IPS-20b (cell line): Measurements from ENCODE around the gene ERCC6.

Experiments used
- H3K27ac ChIP-seq: one replicate; pipeline ENCODE4 v1.5.1; 2013; ENCODE audit warnings: low read length
- H3K27me3 ChIP-seq: 2 replicates; pipeline ENCODE4 v1.6.1; 2013; ENCODE audit warnings: mild to moderate bottlenecking, low read length, inconsistent platforms; ENCODE audit not compliant: insufficient read depth
- H3K36me3 ChIP-seq: 2 replicates; pipeline ENCODE4 v1.6.1; 2013; ENCODE audit warnings: low read depth, mild to moderate bottlenecking, inconsistent platforms, low read length, moderate library complexity; ENCODE audit not compliant: insufficient read depth
- H3K4me1 ChIP-seq: 2 replicates; pipeline ENCODE4 v1.6.1; 2013; ENCODE audit warnings: mild to moderate bottlenecking, control low read depth, inconsistent platforms, low read length, moderate library complexity; ENCODE audit not compliant: insufficient read depth
- H3K4me3 ChIP-seq: 2 replicates; pipeline ENCODE4 v1.5.1; 2013; ENCODE audit warnings: mild to moderate bottlenecking, low read length, inconsistent platforms
- H3K9ac ChIP-seq: 2 replicates; pipeline ENCODE4 v1.6.1; 2013; ENCODE audit warnings: low read depth, mild to moderate bottlenecking, inconsistent platforms, low read length, moderate library complexity
- H3K9me3 ChIP-seq: 2 replicates; pipeline ENCODE4 v1.6.1; 2013; ENCODE audit warnings: mild to moderate bottlenecking, low read depth, low read length, inconsistent platforms; ENCODE audit not compliant: insufficient read depth

The ERCC6 gene

DNA sequence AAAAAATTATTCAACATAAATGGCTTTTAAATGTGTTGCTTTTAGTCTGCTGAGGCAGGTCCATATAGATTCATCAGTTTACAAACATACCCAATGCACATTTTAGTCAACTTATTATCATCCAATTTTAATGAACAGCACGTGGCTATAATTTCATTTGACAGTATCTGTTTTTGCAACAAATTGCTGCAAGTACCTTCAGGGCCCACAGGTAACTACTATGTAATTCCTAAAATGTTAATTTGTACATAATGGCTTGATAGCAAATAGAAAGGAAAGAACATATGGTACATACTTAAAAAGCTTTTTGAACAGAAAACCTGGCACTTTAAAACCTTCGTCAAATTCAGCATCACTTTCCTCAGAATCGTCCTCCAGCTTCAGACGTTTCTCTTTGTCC lies 33.3 kb downstream of the ERCC6 start:
- H3K36me3 ChIP-seq = no peaks in the 10 kb centered on the region
- no peak overlapping the region for H3K9ac ChIP-seq
- no peaks in the 10 kb centered on the region for H3K9me3 ChIP-seq
- no peak overlapping the region for H3K4me3 ChIP-seq
- H3K4me1 ChIP-seq = peaks cover 11% of the 10 kb centered on the region; the same call in 1 of the 2 replicates
- H3K27ac ChIP-seq = no peak overlapping the region
- H3K27me3 ChIP-seq = no peaks in the 10 kb centered on the region

DNA sequence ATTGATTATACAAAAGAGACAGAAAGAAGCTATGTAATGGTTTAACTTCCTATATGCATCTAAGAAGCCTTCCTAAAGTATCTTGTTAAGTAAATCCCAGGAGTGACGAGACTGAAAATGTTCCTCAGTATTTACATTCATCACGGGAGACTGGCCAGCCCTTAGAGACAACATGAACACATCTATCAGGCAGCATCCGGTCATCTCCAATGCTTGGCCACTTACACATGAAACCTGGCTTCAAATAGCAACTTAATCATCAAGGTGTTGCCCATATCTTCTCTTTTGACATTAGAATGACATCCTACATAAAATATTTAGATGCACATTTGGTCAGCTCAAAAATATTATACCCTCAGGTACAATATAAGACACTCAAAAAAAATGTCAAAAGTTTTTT lies 33.8 kb downstream of the ERCC6 start:
- Histone ChIP-seq H3K4me3 (no peak overlapping the region), H3K9me3 (no peaks in the 10 kb centered on the region), H3K36me3 (no peaks in the 10 kb centered on the region), H3K27ac (no peak overlapping the region), H3K4me1 (peaks cover 11% of the 10 kb centered on the region; the same call in 1 of the 2 replicates), H3K27me3 (no peaks in the 10 kb centered on the region), H3K9ac (no peak overlapping the region)

DNA sequence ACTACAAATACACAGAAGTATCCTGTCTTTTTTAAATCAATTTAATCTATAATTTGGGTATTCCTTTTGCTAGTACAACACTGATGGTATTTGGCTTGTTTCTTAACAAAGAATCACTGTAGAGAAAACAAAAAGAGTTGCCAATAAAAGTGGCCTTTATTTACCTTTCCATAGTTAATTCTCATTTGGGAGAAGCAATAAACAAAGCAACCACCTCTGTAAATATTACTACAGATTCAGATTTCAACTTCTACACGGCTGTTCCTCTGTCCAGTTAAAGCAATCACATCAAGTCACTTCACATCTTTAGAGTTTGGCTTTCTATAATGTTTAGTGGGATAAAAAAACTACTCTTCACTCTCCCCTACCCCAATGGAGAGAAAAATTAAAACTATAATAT lies 34.4 kb downstream of the ERCC6 start:
- Histone ChIP-seq H3K27me3 (no peaks in the 10 kb centered on the region), H3K9ac (no peak overlapping the region), H3K36me3 (no peaks in the 10 kb centered on the region), H3K4me1 (peaks cover 11% of the 10 kb centered on the region; the same call in 1 of the 2 replicates), H3K27ac (no peak overlapping the region), H3K9me3 (no peaks in the 10 kb centered on the region), H3K4me3 (no peak overlapping the region)

DNA sequence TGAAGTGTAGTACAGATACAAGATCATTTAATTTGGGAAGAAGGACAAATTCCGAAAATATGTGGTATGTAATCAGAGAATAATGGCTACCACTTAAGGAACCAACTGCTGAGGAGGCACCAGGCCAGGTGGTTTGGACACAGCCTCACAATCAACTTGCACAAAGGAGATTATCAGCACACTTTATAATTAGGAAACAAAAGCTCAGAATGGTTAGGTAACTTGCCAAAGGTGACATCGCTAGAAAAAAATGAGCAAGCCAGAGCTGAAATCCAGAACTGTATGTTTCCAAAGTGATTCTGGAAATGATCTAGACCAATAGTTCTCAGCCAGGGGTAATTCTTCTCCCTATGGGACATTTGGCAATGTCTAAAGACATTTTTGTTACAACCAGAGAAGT lies 36.6 kb downstream of the ERCC6 start:
- H3K9ac ChIP-seq = no peak overlapping the region

DNA sequence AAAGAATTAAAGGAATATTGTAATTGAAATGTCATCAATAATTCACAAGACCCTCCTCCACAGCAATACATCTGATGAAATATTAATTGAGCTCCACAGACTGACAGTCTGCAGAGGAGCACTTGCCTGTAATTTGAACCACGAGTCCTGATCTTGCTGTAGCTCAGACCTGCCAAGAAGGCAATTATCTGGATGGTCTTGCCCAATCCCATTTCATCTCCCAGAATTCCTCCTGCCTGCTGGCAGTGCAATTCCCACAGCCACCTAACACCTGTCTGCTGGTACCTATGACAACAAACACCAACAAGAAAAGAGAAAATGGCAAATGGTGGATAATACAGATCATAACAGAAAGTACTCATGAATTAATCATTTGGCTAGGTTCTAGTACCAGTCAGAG lies 38.5 kb downstream of the ERCC6 start:
- Histone ChIP-seq H3K4me3 (no peak overlapping the region), H3K4me1 (peaks cover 5% of the 10 kb centered on the region; the same call in 1 of the 2 replicates), H3K27me3 (no peaks in the 10 kb centered on the region), H3K36me3 (no peaks in the 10 kb centered on the region), H3K27ac (no peak overlapping the region), H3K9me3 (no peaks in the 10 kb centered on the region), H3K9ac (no peak overlapping the region)

More for the DNA sequence above, 36.6 kb downstream of the ERCC6 start:
- H3K4me3 ChIP-seq = no peak overlapping the region
- peaks cover 11% of the 10 kb centered on the region; the same call in 1 of the 2 replicates for H3K4me1 ChIP-seq
- no peaks in the 10 kb centered on the region for H3K9me3 ChIP-seq
- H3K27me3 ChIP-seq = no peaks in the 10 kb centered on the region
- H3K27ac ChIP-seq = no peak overlapping the region
- H3K36me3 ChIP-seq = no peaks in the 10 kb centered on the region

DNA sequence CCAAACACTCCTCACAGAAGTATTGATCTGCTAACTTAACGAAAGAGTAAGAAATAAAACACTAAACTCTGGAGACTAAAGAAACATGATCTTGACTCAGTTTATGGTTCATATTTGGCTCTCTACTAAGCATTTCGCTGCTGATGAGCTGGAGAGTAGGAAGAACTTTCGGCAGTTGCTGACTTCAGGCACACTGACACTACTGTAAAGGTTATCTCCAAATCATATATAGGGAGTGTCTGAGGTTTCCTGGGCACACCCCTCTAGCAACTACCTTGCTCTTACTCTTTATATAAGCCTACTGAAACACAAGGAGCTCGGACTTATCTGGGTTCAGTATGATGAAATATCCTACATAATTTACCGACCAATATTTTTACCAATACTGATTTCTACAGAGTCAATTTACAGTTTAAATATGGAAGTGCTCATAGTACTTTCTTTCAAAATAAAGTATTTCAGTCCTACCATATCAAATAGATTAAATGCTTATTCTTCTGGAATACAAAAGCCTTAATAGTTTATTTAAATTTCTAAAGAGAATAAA lies 39.5 kb downstream of the ERCC6 start:
- Histone ChIP-seq H3K9ac (no peak overlapping the region), H3K9me3 (no peaks in the 10 kb centered on the region), H3K36me3 (no peaks in the 10 kb centered on the region), H3K27ac (no peak overlapping the region), H3K27me3 (no peaks in the 10 kb centered on the region), H3K4me3 (no peak overlapping the region), H3K4me1 (peaks cover 5% of the 10 kb centered on the region; the same call in 1 of the 2 replicates)

DNA sequence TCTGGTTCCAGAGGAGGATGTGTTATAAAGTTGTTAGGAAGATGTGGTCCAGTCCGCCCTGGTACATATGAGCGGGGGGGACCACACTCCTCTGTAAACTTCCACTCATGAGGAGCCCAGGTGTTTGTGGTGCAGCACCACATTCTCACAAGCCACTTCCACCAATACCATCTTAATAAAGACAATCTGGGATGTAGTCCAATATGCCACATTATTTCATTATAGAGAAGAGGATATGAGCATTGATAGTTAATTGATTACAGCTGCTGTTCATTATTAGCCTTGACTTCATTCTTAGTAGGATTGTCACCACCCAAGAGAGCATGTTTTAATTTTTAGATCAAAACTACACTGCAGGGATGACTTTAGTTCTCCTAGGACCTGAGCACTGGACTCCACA lies 40.5 kb downstream of the ERCC6 start:
- Histone ChIP-seq H3K9me3 (no peaks in the 10 kb centered on the region), H3K36me3 (no peaks in the 10 kb centered on the region), H3K9ac (no peak overlapping the region), H3K4me1 (peaks cover 5% of the 10 kb centered on the region; the same call in 1 of the 2 replicates), H3K27ac (no peak overlapping the region), H3K27me3 (no peaks in the 10 kb centered on the region), H3K4me3 (no peak overlapping the region)

DNA sequence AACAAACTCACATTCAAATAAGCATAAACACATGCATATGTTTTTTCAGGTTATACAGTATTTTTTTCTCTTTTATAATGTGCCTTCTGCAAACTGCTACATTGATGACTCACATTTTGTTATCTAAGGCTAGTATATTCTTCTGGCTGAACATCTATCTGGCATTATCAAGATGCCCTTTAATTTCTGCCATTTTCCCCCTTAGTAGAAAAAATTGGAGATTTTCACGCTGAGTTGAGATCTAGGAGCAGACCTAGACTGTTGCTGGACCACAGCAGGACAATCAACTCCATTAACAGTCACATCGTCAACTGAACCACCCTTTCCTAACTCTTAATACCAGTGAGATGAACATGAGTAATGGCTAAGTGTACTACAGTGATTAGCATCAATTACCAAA lies 41.6 kb downstream of the ERCC6 start:
- Histone ChIP-seq H3K27me3 (no peaks in the 10 kb centered on the region), H3K27ac (no peak overlapping the region), H3K4me1 (no peaks in the 10 kb centered on the region), H3K9ac (no peak overlapping the region), H3K36me3 (no peaks in the 10 kb centered on the region), H3K4me3 (no peak overlapping the region), H3K9me3 (no peaks in the 10 kb centered on the region)

DNA sequence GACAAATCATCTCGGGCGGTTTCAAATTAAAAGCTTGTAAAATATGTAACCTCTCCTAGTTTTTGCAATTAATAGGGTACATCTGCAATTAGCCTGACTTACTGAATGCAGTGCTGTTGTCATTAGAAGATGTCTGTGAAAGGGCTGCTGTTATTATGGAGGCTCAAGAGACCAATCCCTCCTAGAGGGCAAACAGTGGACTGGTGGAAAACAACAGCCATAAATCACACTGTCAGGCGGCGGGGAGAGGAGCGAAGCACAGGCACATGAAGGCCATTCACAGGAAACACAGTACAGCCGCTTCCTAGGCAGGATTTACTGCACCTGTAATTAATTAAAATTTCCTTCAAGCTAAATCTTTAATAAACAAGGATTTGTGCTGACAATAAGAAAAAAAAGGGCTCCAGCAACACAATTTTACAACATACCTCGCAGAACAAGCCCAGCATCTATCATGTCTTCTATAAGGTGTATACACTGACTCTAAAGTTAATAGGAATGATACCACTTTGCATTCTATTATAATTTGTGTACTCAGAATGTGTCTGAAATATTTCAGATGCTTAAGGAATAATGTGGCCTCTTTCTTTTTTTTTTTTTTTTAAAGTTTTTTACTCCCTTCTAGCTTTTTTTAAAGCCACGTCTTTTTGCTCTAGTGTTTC lies 50.7 kb downstream of the ERCC6 start:
- Histone ChIP-seq H3K27me3 (no peaks in the 10 kb centered on the region), H3K27ac (no peak overlapping the region), H3K9ac (no peak overlapping the region), H3K4me3 (no peak overlapping the region), H3K9me3 (no peaks in the 10 kb centered on the region), H3K36me3 (no peaks in the 10 kb centered on the region), H3K4me1 (no peaks in the 10 kb centered on the region)

DNA sequence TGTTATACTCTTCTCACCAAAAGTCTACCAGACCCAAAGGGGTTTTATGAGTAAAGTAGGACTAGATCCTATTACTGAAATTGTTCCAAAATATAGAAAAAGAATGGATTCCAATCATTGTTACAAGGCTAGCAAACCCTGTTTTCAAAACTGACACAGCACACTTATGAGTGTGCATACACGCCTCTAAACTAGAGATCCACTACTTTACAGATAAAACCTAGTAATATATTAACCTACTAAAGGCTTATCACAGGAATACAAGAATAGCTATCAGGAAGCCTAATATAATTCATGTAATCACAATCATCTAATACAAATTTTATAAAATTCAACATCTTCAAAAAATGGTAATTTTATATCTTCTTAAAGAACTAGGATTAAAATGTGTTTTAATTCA lies 52.2 kb downstream of the ERCC6 start:
- no peak overlapping the region for H3K4me3 ChIP-seq
- H3K4me1 ChIP-seq = no peaks in the 10 kb centered on the region
- H3K27ac ChIP-seq = no peak overlapping the region
- no peaks in the 10 kb centered on the region for H3K27me3 ChIP-seq
- H3K9me3 ChIP-seq = no peaks in the 10 kb centered on the region
- H3K36me3 ChIP-seq = no peaks in the 10 kb centered on the region
- H3K9ac ChIP-seq = no peak overlapping the region

DNA sequence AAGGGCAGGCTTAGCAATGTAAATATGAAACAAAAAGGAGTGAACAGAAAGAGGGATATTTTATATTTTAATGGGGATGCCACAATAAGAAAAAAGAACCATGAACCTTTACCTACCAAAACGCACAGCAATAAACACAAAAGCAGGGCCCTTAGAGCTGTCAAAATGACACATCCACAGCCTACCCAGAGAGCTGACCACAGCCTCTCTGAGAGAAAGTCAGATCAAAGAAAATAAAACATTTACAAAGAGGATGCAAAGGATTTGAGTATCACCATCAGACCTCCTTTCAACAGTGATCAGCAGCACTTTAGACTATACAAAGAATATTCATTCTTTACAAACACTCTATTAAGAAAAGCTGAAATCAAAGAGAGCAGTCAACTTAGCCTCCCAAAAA lies 52.9 kb downstream of the ERCC6 start:
- Histone ChIP-seq H3K27ac (no peak overlapping the region), H3K27me3 (no peaks in the 10 kb centered on the region), H3K9ac (no peak overlapping the region), H3K36me3 (no peaks in the 10 kb centered on the region), H3K4me3 (no peak overlapping the region), H3K9me3 (no peaks in the 10 kb centered on the region), H3K4me1 (no peaks in the 10 kb centered on the region)

DNA sequence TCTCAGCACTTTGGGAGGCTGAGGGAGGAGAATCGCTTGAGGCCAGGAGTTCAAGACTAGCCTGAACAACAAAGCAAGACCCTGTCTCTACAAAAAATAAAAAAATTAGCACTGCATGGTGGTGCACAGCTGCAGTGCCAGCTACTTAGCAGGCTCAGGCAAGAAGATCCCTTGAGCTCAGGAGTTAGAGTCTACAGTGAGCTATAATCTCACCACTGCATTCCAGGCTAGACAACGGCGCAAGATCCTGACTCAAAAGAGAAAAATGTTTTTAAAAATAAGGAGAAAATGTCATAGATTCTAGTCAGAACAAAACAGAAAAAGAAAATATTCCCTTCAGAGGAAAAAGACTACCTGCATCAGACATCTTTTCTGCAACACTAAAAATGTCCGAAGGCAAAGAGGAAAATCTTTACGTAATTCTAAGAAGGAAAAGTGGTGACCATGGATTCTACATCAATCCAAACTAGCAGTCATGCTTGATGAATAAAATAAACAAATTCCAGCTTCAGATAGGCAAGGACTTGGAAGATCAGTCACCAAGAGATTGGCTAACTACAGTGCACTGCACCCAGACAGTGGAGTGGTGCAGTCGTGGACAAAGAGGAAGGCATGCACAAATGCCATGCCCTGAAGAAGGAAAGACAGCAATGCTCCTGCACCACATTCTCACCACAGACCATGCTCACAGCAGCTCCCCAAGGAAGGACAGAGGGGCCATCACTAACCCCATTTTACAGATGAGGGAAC lies 54.3 kb downstream of the ERCC6 start:
- H3K27ac ChIP-seq = no peak overlapping the region
- H3K27me3 ChIP-seq = no peaks in the 10 kb centered on the region
- no peaks in the 10 kb centered on the region for H3K9me3 ChIP-seq
- no peaks in the 10 kb centered on the region for H3K36me3 ChIP-seq
- H3K4me3 ChIP-seq = no peak overlapping the region
- no peak overlapping the region for H3K9ac ChIP-seq
- H3K4me1 ChIP-seq = no peaks in the 10 kb centered on the region
